Mucosa of descending colon (tissue), 3 donors: Measurements from ENCODE around the gene WDR89. TPM values are rescaled to one million over a fixed set of nuclear protein-coding genes. Genes with fewer than 3 reads are reported as not detected.

Source experiments
- ATAC-seq: fragments of 200-7000 bp; cut with Tn5 transposase; one replicate; pipeline ENCODE4 v1.9.1; 2020; ENCODE audit warnings: mild to moderate bottlenecking, moderate library complexity
- DNase-seq, 3 donors: peaks; one replicate each; pipeline ENCODE4 v3.0.0-alpha.2; 2020
- H3K36me3 ChIP-seq: fragments of 200-600 bp; one replicate; pipeline ENCODE4 v1.8.0; 2021; ENCODE audit warnings: low read depth, mild to moderate bottlenecking
- H3K4me1 ChIP-seq: fragments of 200-600 bp; one replicate; pipeline ENCODE4 v1.8.0; 2021; ENCODE audit warnings: low read depth, mild to moderate bottlenecking
- H3K4me3 ChIP-seq: fragments of 200-600 bp; one replicate; pipeline ENCODE4 v1.8.0; 2021; ENCODE audit warnings: mild to moderate bottlenecking
- H3K9me3 ChIP-seq: fragments of 200-600 bp; one replicate; pipeline ENCODE4 v1.8.0; 2021; ENCODE audit warnings: mild to moderate bottlenecking
- CTCF ChIP-seq: fragments of 200-600 bp; IDR thresholded peaks from one replicate; pipeline ENCODE4 v1.8.0; 2022; ENCODE audit warnings: antibody characterized with exemption, mild to moderate bottlenecking
- intact Hi-C, 2 donors: fragments of 100-400 bp; cut with DNase I in 1 of 2; cut with micrococcal nuclease in 1 of 2; formaldehyde crosslinking; loops; one replicate each; pipeline versions ENCODE4 v1.11.0 to v1.11.1; 2022; cut with DNase I, micrococcal nuclease
- total RNA-seq, 3 donors: library from RNA; stranded (reverse); fragmentation: NEBNext Ultra II Directional in 2 of 3; extraction: Animal tissue kit (Norgen Biotek cat#: 25700) in 2 of 3; gene quantifications; one replicate each; pipeline versions ENCODE4 v1.2.1 to v1.2.4, GENCODE V29; 2021 to 2023
- donor health status: DM: no; HTN: no; CAD: no; lungs with moderate emphysema.
- donor health status: DM: no; HTN: no; CAD: no.
- donor health status: DM: no; HTN: yes; CAD: no.

Gene WDR89
- total RNA-seq, 3 donors from 2014 or later: 8.5 to 13.5 (median 10.5) TPM

- no peak overlapping the region for H3K4me3 ChIP-seq
- DNase-seq (no peak), ATAC-seq (peak; percentile 47)
- no peaks in the 10 kb centered on the region for H3K9me3 ChIP-seq
- TF ChIP-seq CTCF: no peak
- intact Hi-C loops: no loop called here
- peaks cover 4% of the 10 kb centered on the region for H3K4me1 ChIP-seq
- H3K36me3 ChIP-seq: no peaks in the 10 kb centered on the region
These were observed 36.9 kb upstream of the WDR89 start for GRCh38 chr14:63678536-63678935.

- Histone ChIP-seq H3K36me3 (no peaks in the 10 kb centered on the region), H3K9me3 (no peaks in the 10 kb centered on the region), H3K4me1 (peaks cover 4% of the 10 kb centered on the region), H3K4me3 (no peak overlapping the region)
- intact Hi-C loops: no loop called here
- peak; percentile 95 for ATAC-seq
- DNase-seq: peak in 1 of 3 donors; percentile 35
- no peak for TF ChIP-seq CTCF
These were observed 36.3 kb upstream of the WDR89 start for GRCh38 chr14:63677891-63678379.

GRCh38 chr14:63676615-63677014 lies 34.9 kb upstream of the WDR89 start:
- no peak for TF ChIP-seq CTCF
- ATAC-seq (no peak), DNase-seq (no peak)
- no peaks in the 10 kb centered on the region for H3K36me3 ChIP-seq
- H3K9me3 ChIP-seq: no peaks in the 10 kb centered on the region
- peaks cover 4% of the 10 kb centered on the region for H3K4me1 ChIP-seq
- H3K4me3 ChIP-seq: no peak overlapping the region
- intact Hi-C loops: no loop called here

GRCh38 chr14:63673886-63674497 lies 32.3 kb upstream of the WDR89 start:
- TF ChIP-seq CTCF: no peak

GRCh38 chr14:63673255-63673654 lies 31.6 kb upstream of the WDR89 start:
- no peak overlapping the region for H3K4me3 ChIP-seq
- TF ChIP-seq CTCF: no peak
- H3K36me3 ChIP-seq: no peaks in the 10 kb centered on the region
- H3K4me1 ChIP-seq: peaks cover 3% of the 10 kb centered on the region
- ATAC-seq: no peak
- no peaks in the 10 kb centered on the region for H3K9me3 ChIP-seq
- no peak for DNase-seq
- intact Hi-C loops: no loop called here

More at GRCh38 chr14:63673886-63674497, 32.3 kb upstream of the WDR89 start:
- peaks cover 4% of the 10 kb centered on the region for H3K4me1 ChIP-seq
- H3K4me3 ChIP-seq: no peak overlapping the region
- no peak for DNase-seq
- intact Hi-C loops: no loop called here
- H3K9me3 ChIP-seq: no peaks in the 10 kb centered on the region
- ATAC-seq: no peak
- H3K36me3 ChIP-seq: no peaks in the 10 kb centered on the region
